Gastroesophageal sphincter (tissue), 3 donors: ENCODE measurements around the gene CDKN2AIPNL.

ENCODE experiments used
- CTCF ChIP-seq, 4 experiments: fragments of 200-600 bp in 2 of 4; fragments of 450-650 bp in 2 of 4; sonication (generic) in 1 of 4; IDR thresholded peaks; one replicate each; pipeline ENCODE4 v1.5.1; 2017 to 2019; ENCODE audit warnings: antibody characterized with exemption in 4 of 4, mild to moderate bottlenecking in 2 of 4, moderate library complexity in 2 of 4
- POLR2A ChIP-seq, 2 donors: fragments of 450-650 bp; IDR thresholded peaks; one replicate each; pipeline ENCODE4 v1.6.1; 2017; ENCODE audit warnings: antibody characterized with exemption in 2 of 2, mild to moderate bottlenecking in 2 of 2, moderate library complexity in 1 of 2
- POLR2AphosphoS5 ChIP-seq: sonication (generic); formaldehyde crosslinking; IDR thresholded peaks from one replicate; pipeline ENCODE4 v1.6.1; 2017; ENCODE audit warnings: antibody characterized with exemption

- TF ChIP-seq CTCF (IDR thresholded peaks at IDR 0.05) (no peak), POLR2A (IDR thresholded peaks at IDR 0.05) (no peak), POLR2AphosphoS5 (no peak)
These were observed 859 bp downstream of the CDKN2AIPNL start for GRCh38 chr5:134410822-134411221.
